Mononuclear cell (primary cell): ENCODE results near the gene F12. TPM values are rescaled to one million over a fixed set of nuclear protein-coding genes. Genes with fewer than 3 reads are reported as not detected.

Experiments used
- H3K27me3 ChIP-seq: 2 replicates; pipeline ENCODE4 v1.6.0; 2011; ENCODE audit warnings: low read length, control low read depth; ENCODE audit not compliant: insufficient read depth
- H3K4me1 ChIP-seq: 2 replicates; pipeline ENCODE4 v1.5.1; 2011; ENCODE audit warnings: mild to moderate bottlenecking, low read length, control low read depth; ENCODE audit not compliant: insufficient read depth
- H3K4me3 ChIP-seq: 2 replicates; pipeline ENCODE4 v1.5.1; 2011; ENCODE audit warnings: mild to moderate bottlenecking, low read length, moderate library complexity
- H3K9me3 ChIP-seq: 2 replicates; pipeline ENCODE4 v1.5.1; 2011; ENCODE audit warnings: low read depth, mild to moderate bottlenecking, control low read depth, low read length
- total RNA-seq: library from RNA; depleted of rRNA; stranded (reverse); fragments of >200 nt; gene quantifications from one replicate; pipeline ENCODE4 v1.2.3, GENCODE V29; 2012

F12 gene
- total RNA-seq, 1 donor: 0.52 TPM

DNA sequence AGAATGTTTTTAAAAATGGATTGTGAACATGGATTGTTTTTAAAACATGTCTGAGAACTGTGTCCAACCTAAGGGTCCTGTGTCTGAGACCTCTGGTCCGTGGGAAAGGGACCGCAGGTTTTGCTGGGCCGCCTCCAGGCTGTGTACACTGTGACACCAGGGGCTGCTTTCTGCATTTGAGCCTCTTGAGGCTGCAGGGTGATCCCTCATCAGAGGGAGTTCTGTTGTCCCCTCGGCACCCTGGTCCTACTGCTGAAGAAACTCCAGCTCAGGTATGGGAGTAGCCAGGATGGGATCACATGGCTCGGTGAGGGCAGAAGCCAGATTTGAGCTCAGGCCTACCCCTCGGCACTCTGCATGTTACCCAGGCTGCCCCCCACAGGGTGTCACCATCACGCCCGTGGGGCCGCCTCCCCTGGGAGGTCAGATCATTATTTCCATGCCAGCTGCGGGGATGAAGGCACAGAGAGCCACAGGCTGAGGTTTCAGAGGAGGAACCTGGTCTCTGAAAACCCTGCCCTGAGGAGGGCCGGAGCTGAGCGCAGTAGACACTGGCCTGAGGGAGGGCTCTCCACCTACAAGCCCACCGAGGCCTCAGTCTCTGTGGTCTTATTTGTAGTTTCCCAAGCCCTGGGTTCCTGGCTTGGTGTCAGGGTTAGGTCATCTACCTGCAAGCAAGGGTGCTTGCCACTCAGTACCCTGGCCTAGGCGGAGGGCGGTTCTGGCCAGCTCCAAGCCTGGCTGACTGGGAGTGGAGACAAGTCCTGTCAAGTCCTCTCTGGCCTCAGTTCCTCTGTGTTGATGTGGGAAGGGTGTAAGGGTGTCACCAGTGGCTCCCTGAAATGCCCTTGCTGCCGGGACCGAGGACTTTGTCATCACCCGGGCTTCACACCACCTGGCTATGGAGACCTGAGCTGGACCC lies 40.0 kb upstream of the F12 start:
- peaks cover 4% of the 10 kb centered on the region for H3K27me3 ChIP-seq
- no peaks in the 10 kb centered on the region for H3K9me3 ChIP-seq
- no peak overlapping the region for H3K4me3 ChIP-seq
- peaks cover 51% of the 10 kb centered on the region for H3K4me1 ChIP-seq

GRCh38 chr5:177448244-177448950 lies 39.0 kb upstream of the F12 start:
- Histone ChIP-seq H3K27me3 (peaks cover 4% of the 10 kb centered on the region), H3K9me3 (no peaks in the 10 kb centered on the region), H3K4me3 (no peak overlapping the region), H3K4me1 (peaks cover 45% of the 10 kb centered on the region)

DNA sequence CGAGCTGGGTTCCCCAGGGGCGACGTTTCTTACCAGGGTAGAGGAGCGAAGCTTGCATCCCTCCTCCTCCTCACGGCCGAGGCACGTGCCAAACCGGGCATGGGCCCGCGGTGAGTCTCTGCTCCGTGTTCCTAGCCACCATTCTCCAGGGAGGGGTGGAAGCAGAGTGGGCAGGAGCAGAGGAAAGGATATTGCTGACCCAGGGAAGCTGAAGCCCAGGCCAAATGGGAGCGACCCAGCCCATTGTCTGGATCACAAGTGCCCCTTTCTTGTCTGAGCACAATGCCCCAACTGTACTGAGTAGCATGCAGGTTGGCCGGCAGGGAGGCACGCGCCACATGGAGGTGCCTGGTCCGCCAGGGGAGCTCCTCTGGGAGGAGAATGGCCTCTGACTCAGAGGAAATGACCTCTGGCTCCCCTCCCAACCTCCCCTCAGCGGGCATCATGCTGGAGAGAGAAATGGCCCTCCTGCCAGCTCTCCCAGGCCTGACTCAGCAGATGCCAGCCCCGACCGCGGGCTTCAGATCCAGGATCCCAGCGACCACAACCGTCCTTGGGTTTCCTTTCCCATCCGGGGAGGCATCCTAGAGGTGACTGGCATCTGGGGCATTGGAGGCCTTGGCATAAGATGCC lies 38.4 kb upstream of the F12 start:
- peaks cover 43% of the 10 kb centered on the region for H3K4me1 ChIP-seq
- H3K9me3 ChIP-seq: no peaks in the 10 kb centered on the region
- H3K27me3 ChIP-seq: peaks cover 4% of the 10 kb centered on the region
- H3K4me3 ChIP-seq: no peak overlapping the region

GRCh38 chr5:177447066-177447610 lies 37.8 kb upstream of the F12 start:
- H3K4me1 ChIP-seq: peaks cover 43% of the 10 kb centered on the region
- peaks cover 4% of the 10 kb centered on the region for H3K27me3 ChIP-seq
- H3K4me3 ChIP-seq: peak overlapping the region; percentile 40

GRCh38 chr5:177446200-177447065 lies 37.1 kb upstream of the F12 start, which contains the start of gene PRR7:
TSS of gene PRR7 (plus strand) at chr5:177446814. CDS start at chr5:177455068, 8,254 bp downstream.
- Histone ChIP-seq H3K4me3 (peak within 1 kb of the TSS; percentile 40), H3K27me3 (peaks cover 4% of the 10 kb centered on the region), H3K4me1 (peaks cover 43% of the 10 kb centered on the region), H3K9me3 (no peaks in the 10 kb centered on the region)

More at GRCh38 chr5:177447066-177447610, 37.8 kb upstream of the F12 start:
- H3K9me3 ChIP-seq: no peaks in the 10 kb centered on the region

- Histone ChIP-seq H3K4me3 (no peak overlapping the region), H3K27me3 (peaks cover 4% of the 10 kb centered on the region), H3K4me1 (peaks cover 48% of the 10 kb centered on the region), H3K9me3 (no peaks in the 10 kb centered on the region)
These were observed 36.5 kb upstream of the F12 start for GRCh38 chr5:177445917-177446199.

GRCh38 chr5:177445052-177445916 lies 35.9 kb upstream of the F12 start:
- H3K4me3 ChIP-seq: no peak overlapping the region
- peaks cover 4% of the 10 kb centered on the region for H3K27me3 ChIP-seq
- no peaks in the 10 kb centered on the region for H3K9me3 ChIP-seq
- peaks cover 54% of the 10 kb centered on the region for H3K4me1 ChIP-seq

- H3K4me1 ChIP-seq: peaks cover 58% of the 10 kb centered on the region
- H3K4me3 ChIP-seq: no peak overlapping the region
- no peaks in the 10 kb centered on the region for H3K9me3 ChIP-seq
- H3K27me3 ChIP-seq: peaks cover 4% of the 10 kb centered on the region
These were observed 35.0 kb upstream of the F12 start for GRCh38 chr5:177444106-177445051.

- H3K9me3 ChIP-seq: no peaks in the 10 kb centered on the region
- H3K27me3 ChIP-seq: peaks cover 3% of the 10 kb centered on the region
- H3K4me1 ChIP-seq: peaks cover 62% of the 10 kb centered on the region
- no peak overlapping the region for H3K4me3 ChIP-seq
These were observed 34.0 kb upstream of the F12 start for GRCh38 chr5:177443144-177443983.

- Histone ChIP-seq H3K27me3 (no peaks in the 10 kb centered on the region), H3K4me3 (no peak overlapping the region), H3K9me3 (no peaks in the 10 kb centered on the region), H3K4me1 (peaks cover 57% of the 10 kb centered on the region)
These were observed 32.9 kb upstream of the F12 start for GRCh38 chr5:177442066-177442826.

DNA sequence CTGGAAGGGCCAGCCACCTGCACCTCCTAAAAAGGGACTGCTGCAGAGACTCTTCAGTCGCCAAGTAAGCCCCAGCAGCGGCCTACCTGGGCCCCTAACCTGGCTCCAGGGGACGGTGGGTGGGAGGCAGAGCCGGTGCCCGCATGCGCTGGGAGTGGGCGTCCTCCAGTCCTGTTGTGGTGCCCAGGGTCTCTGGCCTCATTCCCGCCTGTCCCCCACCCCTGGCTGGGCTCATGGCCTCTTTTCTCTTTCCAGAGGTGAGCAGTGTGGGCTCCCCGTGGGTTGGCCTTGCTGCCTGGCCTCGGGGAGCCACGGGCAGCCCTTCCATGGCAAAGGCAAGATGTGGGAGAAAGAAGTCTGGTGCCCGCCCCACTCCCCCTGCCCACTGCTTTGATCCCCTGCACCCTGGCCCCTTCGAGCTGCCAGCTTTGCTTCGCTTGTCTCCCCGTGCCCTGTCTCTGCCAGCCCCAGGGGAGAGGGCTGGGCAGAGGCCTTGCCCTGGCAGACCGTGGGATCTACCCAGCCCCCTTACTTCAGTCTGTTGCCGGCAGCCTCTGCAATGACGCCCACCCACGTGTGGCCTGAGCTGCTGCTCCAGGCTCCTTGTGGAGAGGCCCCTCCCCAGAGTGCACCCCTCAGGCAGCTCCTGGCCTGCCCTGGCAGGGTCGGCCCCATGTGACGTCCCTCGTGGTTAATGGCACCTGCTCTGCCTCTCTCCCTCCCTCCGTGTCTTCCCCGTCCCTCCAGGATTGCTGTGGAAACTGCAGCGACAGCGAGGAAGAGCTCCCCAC lies 31.8 kb upstream of the F12 start:
- no peaks in the 10 kb centered on the region for H3K27me3 ChIP-seq
- no peak overlapping the region for H3K4me3 ChIP-seq
- no peaks in the 10 kb centered on the region for H3K9me3 ChIP-seq
- peaks cover 59% of the 10 kb centered on the region for H3K4me1 ChIP-seq
